COLO668 (cell line): ENCODE results near the gene RERE.
A peak's percentile ranks its signal among the peaks of the same experiment; 100 is the strongest.

Experiments used
- DNase-seq: peaks from one replicate; lab custom pipeline; 2025; ENCODE audit not compliant: unreplicated experiment; lab: John Stamatoyannopoulos, UW

RERE gene

GRCh38 chr1:8358241-8358896, 459.1 kb downstream of the RERE start:
- DNase-seq, result no peak

GRCh38 chr1:8357329-8358101, 459.9 kb downstream of the RERE start:
- no peak for DNase-seq

- no peak for DNase-seq
Measured at GRCh38 chr1:8356256-8357209, 460.9 kb downstream of the RERE start.

- no peak for DNase-seq
Measured at GRCh38 chr1:8355439-8356255, 461.8 kb downstream of the RERE start.

- DNase-seq, result no peak
Measured at GRCh38 chr1:8354038-8354437, 463.4 kb downstream of the RERE start.

GRCh38 chr1:8352886-8353785, 464.3 kb downstream of the RERE start:
- DNase-seq, result no peak

GRCh38 chr1:8352471-8352845, 465.0 kb downstream of the RERE start:
- no peak for DNase-seq

- peak; percentile 37 for DNase-seq
Measured at GRCh38 chr1:8351693-8352470, 465.6 kb downstream of the RERE start.

- DNase-seq, result no peak
Measured at GRCh38 chr1:8350914-8351684, 466.3 kb downstream of the RERE start.

GRCh38 chr1:8349961-8350360, 467.5 kb downstream of the RERE start:
- no peak for DNase-seq

GRCh38 chr1:8349473-8349865, 468.0 kb downstream of the RERE start:
- no peak for DNase-seq

- peak; percentile 84 for DNase-seq
Measured at GRCh38 chr1:8348777-8349472, 468.5 kb downstream of the RERE start.

GRCh38 chr1:8348047-8348776, 469.2 kb downstream of the RERE start:
- no peak for DNase-seq

GRCh38 chr1:8347635-8348034, 469.8 kb downstream of the RERE start:
- peak; percentile 70 for DNase-seq

- no peak for DNase-seq
Measured at GRCh38 chr1:8345621-8346415, 471.6 kb downstream of the RERE start.

- no peak for DNase-seq
Measured at GRCh38 chr1:8344893-8345507, 472.4 kb downstream of the RERE start.
